DOHH2 (cell line): ENCODE data around the gene PLK2.

Experiments used
- EZH2phosphoT487 ChIP-seq: fragments of 200-600 bp; sonication (generic); IDR thresholded peaks from 2 replicates; pipeline ENCODE4 v1.6.1; 2017; ENCODE audit warnings: borderline replicate concordance, mild to moderate bottlenecking, antibody characterized with exemption, low read length, moderate library complexity, mixed read lengths
- TF ChIP-seq, protein P1 (sequence below): fragments of 200-600 bp; sonication (generic); IDR thresholded peaks from one replicate; pipeline ENCODE4 v1.5.1; 2014; ENCODE audit warnings: antibody characterized with exemption, mild to moderate bottlenecking, low read depth, low read length; ENCODE audit not compliant: poor library complexity, severe bottlenecking

DNA sequence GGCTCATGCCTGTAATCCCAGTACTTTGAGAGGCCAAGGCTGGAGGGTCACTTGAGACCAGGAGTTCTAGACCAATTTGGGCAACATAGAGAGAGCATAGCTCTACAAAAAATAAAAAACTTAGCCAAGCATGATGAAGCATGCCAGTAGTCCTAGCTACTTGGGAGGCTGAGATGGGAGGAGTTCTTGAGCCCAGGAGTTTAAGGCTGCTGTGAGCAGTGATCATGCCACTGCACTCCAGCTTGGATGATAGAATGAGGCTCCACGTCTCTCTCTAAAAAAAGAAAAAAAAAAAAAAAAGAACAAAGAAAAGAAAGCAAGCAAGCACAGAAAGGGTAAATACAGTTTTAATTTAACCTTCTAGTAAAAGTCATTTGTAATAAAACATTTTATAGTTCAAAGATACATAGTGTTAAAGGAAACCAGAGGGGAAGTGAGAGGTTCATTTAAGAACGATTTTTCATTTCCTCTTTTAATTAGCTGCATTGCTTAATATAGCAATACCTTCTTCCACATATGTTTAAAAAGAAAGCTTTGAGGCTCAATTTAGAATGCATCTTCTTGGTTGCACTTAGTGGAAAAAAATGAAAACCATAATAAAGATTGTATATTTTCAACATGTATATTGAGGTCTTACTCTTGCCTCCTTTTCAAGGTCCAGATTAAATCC, 46.2 kb upstream of the PLK2 start:
- TF ChIP-seq, protein P1, sequence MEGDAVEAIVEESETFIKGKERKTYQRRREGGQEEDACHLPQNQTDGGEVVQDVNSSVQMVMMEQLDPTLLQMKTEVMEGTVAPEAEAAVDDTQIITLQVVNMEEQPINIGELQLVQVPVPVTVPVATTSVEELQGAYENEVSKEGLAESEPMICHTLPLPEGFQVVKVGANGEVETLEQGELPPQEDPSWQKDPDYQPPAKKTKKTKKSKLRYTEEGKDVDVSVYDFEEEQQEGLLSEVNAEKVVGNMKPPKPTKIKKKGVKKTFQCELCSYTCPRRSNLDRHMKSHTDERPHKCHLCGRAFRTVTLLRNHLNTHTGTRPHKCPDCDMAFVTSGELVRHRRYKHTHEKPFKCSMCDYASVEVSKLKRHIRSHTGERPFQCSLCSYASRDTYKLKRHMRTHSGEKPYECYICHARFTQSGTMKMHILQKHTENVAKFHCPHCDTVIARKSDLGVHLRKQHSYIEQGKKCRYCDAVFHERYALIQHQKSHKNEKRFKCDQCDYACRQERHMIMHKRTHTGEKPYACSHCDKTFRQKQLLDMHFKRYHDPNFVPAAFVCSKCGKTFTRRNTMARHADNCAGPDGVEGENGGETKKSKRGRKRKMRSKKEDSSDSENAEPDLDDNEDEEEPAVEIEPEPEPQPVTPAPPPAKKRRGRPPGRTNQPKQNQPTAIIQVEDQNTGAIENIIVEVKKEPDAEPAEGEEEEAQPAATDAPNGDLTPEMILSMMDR, result no peak
- TF ChIP-seq EZH2phosphoT487, result no peak
